Bone marrow (tissue), 2 donors: ENCODE measurements around the gene GIPC1.

ENCODE experiments used
- DNase-seq, 2 donors: peaks; one replicate each; lab custom pipeline; 2025; lab: John Stamatoyannopoulos, UW

The GIPC1 gene

GRCh38 chr19:14434543-14435319, 61.2 kb downstream of the GIPC1 start:
- DNase-seq: no peak

GRCh38 chr19:14433554-14434501, 62.1 kb downstream of the GIPC1 start:
- DNase-seq: no peak

- DNase-seq: no peak
Measured at GRCh38 chr19:14432791-14433553, 63.0 kb downstream of the GIPC1 start, which contains the start of gene PKN1. TSS of gene PKN1 (plus strand) at chr19:14433306. CDS start at chr19:14433522, 216 bp downstream.

- DNase-seq: no peak
Measured at GRCh38 chr19:14430712-14431111, 65.2 kb downstream of the GIPC1 start.

- no peak for DNase-seq
Measured at GRCh38 chr19:14428882-14429416, 67.0 kb downstream of the GIPC1 start.
